NAMALWA (cell line): ENCODE data around the gene GLOD4.
"Not testable (repeated sequence)": the region's sequence is repeated elsewhere in the genome, so short reads cannot be mapped to it uniquely, and the experiment has no call there.

ENCODE experiments used
- DNase-seq: peaks from one replicate; pipeline ENCODE4 v3.0.0-alpha.2; 2015; ENCODE audit warnings: low spot score

GLOD4 gene

DNA sequence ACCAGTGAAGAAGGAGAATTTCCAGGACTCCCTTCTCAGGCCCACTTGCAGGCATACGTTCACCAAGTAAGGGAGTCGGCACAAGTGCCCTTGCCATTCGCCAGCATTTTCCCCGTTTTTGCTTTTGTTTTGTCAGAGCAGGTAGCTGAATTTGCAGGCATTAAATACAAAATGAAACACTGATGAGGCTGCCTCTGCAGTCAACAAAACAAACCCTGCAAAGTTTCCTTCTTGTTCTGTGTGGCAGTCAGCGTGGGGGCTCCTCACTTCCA, 7.8 kb downstream of the GLOD4 start:
- DNase-seq, result no peak

- no peak for DNase-seq
Observed at GRCh38 chr17:773467-774312, 8.4 kb downstream of the GLOD4 start.

DNA sequence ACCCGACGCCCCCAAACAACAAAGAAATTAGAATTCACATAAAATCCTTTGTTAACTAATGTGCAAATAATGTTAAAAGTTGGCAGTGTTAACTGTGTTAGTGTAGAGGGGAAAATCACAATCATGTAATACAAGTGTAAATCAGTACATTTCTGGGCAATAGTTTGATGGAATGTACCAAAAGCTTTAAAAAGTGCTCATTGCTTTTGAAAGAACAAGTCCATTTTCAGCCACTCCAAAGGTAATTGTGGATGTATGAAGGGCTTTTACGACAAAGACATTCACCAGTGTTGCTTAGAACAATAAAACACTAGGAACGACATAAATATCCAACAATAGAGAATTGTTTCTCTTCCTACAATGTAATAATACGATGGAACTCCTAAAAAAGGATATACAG, 9.1 kb downstream of the GLOD4 start:
- no peak for DNase-seq

DNA sequence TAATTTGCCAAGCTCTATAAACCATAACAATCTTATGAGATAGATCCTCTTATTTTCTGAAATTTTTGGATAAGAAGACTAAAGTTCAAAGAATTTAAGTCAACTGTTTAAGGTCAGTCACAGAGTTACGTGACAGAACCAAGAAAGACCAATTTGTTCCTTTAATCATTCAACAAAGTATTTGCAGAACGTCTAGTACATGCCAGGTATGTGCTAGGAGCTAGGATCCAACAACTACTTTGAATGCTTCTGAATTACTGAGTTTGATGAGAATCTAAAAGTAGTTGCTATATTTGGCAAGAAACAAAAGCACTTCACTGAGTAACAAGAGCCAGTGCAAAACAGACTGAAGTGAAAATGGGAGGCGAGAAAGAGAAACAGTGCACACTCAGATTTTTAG, 15.0 kb downstream of the GLOD4 start:
- no peak for DNase-seq

DNA sequence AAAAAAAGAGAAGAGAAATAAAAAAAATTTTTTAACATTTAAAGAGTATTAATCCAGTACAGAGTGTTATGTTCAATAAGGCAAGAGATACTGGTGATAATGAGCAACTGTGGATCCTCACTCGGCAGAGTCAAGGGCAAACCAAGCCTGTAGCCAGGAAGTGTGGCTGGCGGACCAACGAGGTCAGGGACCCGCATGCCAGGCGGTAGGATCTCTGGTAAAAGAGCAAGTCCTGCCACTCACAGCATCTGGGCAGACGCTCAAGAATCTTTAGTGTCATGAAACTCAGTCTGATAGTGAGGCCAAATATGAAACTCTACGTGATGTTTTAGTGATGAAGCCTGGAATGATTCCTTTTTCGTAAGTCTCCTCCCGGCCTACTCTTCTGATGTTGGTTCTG, 21.7 kb downstream of the GLOD4 start:
- no peak for DNase-seq

GRCh38 chr17:759964-760363, 22.1 kb downstream of the GLOD4 start:
- DNase-seq, result no peak

DNA sequence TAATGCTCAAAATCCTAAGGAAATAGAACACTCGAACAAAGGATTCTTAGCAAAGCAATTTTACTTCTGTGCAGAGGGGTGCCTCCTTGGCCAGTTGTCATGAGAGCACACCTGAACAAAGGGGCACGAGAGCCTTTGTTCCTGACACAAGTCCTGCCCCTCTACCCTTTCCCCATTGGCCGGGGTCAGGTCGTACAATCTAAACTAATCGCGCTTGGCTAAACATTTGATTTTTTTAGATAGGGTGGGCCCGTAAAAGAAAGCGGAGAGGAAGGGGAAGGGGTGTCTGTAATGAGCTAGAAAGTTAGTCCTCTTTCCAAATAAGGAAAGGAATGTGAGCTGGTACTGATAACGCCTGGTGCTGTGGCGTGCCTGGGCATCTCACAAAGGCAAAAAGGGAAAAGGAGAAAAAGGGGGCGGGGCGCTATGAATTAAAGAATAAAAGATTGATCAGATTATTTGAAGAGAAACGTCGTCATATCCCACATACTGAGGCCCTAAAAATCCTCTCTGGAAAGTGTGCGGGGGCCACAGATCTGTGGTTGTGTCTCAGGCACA, 26.0 kb downstream of the GLOD4 start:
- not testable (repeated sequence) for DNase-seq

- not testable (repeated sequence) for DNase-seq
Observed at GRCh38 chr17:755319-755961, 26.6 kb downstream of the GLOD4 start.

- DNase-seq, result no peak
Observed at GRCh38 chr17:753418-753817, 28.7 kb downstream of the GLOD4 start.

- no peak for DNase-seq
Observed at GRCh38 chr17:752620-753219, 29.4 kb downstream of the GLOD4 start.

DNA sequence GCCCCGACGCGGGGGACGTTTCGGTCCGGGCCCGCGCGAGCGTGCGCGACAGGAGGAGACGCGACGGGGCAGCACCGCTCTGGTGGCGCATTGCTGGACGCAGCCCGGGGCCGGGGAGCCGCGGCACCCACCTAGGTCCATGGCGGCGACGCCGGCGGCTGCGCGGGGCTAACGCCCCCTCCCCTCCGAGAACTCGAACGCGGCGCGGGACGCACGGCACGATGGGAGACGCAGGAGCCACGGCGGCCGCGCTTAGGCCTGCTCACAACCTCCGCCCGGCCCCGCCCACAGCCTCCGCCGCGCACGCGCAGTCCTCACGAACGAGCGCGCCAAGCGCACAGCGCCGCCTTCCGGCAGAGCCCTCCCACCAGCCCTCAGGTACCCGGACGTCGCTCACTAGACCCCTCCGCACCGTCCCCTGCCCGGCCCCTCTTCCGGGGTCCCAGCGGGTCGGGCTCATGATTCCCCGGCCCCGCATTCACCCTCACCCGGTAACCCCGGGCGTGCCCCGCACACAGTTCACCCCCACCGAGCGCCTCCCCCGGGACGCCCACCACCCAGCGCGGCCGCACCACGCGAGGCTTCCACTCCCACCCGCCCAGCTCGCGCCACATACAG, 30.0 kb downstream of the GLOD4 start, which contains the start of gene GEMIN4:
TSS of gene GEMIN4 (minus strand) at position 263 of the 618 bp plus-strand sequence. CDS start at position 141, 122 bp downstream.
- peak; percentile 82 for DNase-seq

- DNase-seq, result peak; percentile 66
Observed at GRCh38 chr17:751269-752001, 30.6 kb downstream of the GLOD4 start.

- DNase-seq, result no peak
Observed at GRCh38 chr17:750431-751037, 31.5 kb downstream of the GLOD4 start.

DNA sequence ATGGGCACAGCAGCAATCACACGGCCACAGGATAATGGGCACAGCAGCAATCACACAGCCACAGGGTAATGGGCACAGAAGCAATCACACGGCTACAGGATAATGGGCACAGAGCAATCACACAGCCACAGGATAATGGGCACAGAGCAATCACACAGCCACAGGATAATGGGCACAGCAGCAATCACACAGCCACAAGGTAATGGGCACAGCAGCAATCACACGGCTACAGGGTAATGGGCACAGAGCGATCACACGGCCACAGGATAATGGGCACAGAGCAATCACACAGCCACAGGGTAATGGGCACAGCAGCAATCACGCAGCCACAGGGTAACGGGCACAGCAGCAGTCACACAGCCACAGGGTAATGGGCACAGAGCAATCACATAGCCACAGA, 32.7 kb downstream of the GLOD4 start:
- not testable (repeated sequence) for DNase-seq

GRCh38 chr17:748604-749003, 33.5 kb downstream of the GLOD4 start:
- not testable (repeated sequence) for DNase-seq

DNA sequence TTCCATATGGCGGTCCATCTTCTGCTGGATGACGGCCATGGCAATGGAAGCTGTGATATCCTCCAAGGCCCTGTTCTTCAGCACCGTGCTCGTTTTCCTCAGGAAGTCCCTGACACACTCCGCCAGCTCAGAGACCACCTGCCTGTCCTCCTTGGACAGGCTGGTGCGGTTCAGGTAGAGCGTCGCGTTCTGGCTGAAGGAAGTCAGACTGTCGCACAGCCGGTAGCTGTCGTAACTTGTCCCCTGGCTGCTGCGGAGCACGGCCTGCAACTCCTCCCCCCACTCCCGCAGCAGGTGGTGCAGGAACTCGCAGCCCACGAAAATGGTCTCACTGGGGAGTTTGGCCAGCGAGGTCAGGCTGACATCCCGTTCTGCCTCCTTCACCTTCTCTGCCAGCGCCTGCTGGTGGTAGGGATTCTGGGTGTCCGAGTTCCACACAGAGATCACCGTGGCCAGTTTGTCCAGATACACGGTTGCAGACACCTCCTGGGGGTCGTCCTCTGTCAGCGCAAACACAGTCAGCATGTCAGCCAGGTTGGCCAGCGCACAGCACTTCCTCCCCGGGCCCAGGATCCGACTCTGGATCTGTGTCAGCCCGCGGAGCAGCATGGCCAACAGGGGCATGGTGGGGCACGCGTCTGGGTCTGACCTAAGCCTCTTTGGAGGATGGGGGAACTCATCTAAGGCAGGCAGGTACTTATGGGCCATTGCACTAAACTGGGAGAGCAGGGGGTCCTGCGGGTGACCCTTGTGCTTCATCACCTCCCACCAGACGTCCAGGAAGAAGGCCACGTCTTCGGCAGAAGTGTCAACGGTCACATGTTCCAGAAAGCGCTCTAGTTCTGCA, 35.1 kb downstream of the GLOD4 start:
- no peak for DNase-seq

- DNase-seq, result no peak
Observed at GRCh38 chr17:746181-746580, 35.9 kb downstream of the GLOD4 start.

DNA sequence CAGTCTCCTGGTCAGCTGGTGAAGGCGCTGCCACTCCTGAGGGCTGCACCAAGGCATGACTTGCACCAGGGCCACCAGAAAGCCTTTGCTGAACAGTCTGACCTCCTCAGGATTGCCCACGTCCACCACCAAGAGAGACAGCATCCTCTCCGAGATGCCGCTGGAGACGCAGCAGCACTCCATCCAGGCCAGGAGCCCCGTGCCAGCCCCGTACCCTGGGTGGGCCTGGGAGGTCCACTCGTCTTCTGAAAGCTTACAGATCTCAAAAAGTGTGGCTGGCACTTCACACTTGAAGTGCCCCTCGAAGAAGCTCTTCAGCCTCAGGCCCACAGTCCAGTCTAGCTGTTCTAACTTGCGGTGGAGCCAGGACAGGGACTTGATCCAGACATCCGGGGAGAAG, 36.7 kb downstream of the GLOD4 start:
- DNase-seq, result no peak

DNA sequence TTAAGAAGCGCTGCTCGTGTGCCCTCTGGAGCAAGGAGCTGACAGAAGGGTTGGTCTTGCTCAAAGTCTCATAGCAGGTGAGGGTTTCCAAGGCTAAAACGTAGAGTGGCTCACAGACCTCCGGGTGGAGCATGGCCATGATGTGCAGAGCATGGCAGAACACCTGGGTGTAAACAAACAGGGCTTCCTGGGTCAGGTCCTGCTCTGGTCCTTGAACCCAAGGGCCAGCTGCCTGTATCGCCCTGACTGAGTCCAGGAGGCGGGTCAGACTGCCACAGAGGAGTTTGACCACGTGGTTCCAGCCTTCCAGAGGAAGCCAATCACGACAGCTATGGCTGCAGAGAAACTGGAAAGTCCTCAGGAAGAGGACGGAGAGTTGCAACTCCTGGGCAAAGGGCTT, 37.1 kb downstream of the GLOD4 start:
- no peak for DNase-seq

- DNase-seq, result no peak
Observed at GRCh38 chr17:743139-743538, 38.9 kb downstream of the GLOD4 start.
